Activated CD4-positive, alpha-beta T cell treated with anti-CD3 and anti-CD28 coated beads for 36 hours (primary cell): ENCODE results near the gene NKAIN1. TPM values are rescaled to one million over a fixed set of nuclear protein-coding genes. Genes with fewer than 3 reads are reported as not detected.

Experiments
- ATAC-seq: fragments of 200-7000 bp; cut with Tn5 transposase; one replicate; pipeline ENCODE4 v1.10.0; 2021; ENCODE audit warnings: mild to moderate bottlenecking, moderate library complexity
- CTCF ChIA-PET: fragments of 350-600 bp; sonication (Branson Sonifier 250); formaldehyde crosslinking; loops from one replicate; lab custom pipeline; 2021; ENCODE audit warnings: antibody characterized with exemption; lab: Charles Lee
- POLR2A ChIA-PET: fragments of 350-600 bp; sonication (Branson Sonifier 250); formaldehyde crosslinking; loops from one replicate; lab custom pipeline; 2021; ENCODE audit warnings: antibody characterized with exemption, inconsistent platforms; lab: Charles Lee
- DNase-seq: peaks from one replicate; pipeline ENCODE4 v3.0.0-alpha.2; 2020
- H3K27ac Mint-ChIP-seq: one replicate; pipeline ENCODE4 v1.8.0; 2021; ENCODE audit warnings: mixed read lengths
- H3K27me3 Mint-ChIP-seq: one replicate; pipeline ENCODE4 v1.8.0; 2021; ENCODE audit warnings: mixed read lengths
- H3K36me3 Mint-ChIP-seq: one replicate; pipeline ENCODE4 v1.8.0; 2021; ENCODE audit warnings: low read depth, mixed read lengths
- H3K4me1 Mint-ChIP-seq: one replicate; pipeline ENCODE4 v1.8.0; 2021; ENCODE audit warnings: mixed read lengths
- H3K4me3 Mint-ChIP-seq: one replicate; pipeline ENCODE4 v1.8.0; 2021; ENCODE audit warnings: mild to moderate bottlenecking, moderate library complexity, mixed read lengths
- H3K9me3 Mint-ChIP-seq: one replicate; pipeline ENCODE4 v1.8.0; 2021; ENCODE audit warnings: low read depth, mixed read lengths
- intact Hi-C, 2 experiments: fragments of 100-400 bp; cut with DNase I in 1 of 2; cut with micrococcal nuclease in 1 of 2; formaldehyde crosslinking; loops; one replicate each; pipeline versions ENCODE4 v1.14.2 to v1.15.1; 2022 to 2024; cut with DNase I, micrococcal nuclease
- total RNA-seq, 2 experiments: library from RNA; stranded (reverse); gene quantifications; one replicate each; pipeline ENCODE4 v1.2.3, GENCODE V29; 2021

The NKAIN1 gene
- total RNA-seq, 2 experiments from 2014 or later: not detected

GRCh38 chr1:31232689-31233088 lies 7.0 kb downstream of the NKAIN1 start:
- POLR2A ChIA-PET: no interaction called here

GRCh38 chr1:31231802-31232201 lies 7.9 kb downstream of the NKAIN1 start:
- H3K4me1 Mint-ChIP-seq: no peaks in the 10 kb centered on the region
- peaks cover 18% of the 10 kb centered on the region for H3K27me3 Mint-ChIP-seq
- H3K4me3 Mint-ChIP-seq: no peak overlapping the region
- CTCF ChIA-PET: no interaction called here
- no peaks in the 10 kb centered on the region for H3K36me3 Mint-ChIP-seq
- no peaks in the 10 kb centered on the region for H3K9me3 Mint-ChIP-seq
- POLR2A ChIA-PET: no interaction called here
- intact Hi-C loops: no loop called here
- H3K27ac Mint-ChIP-seq: no peak overlapping the region
- ATAC-seq: no peak
- no peak for DNase-seq

More at GRCh38 chr1:31232689-31233088, 7.0 kb downstream of the NKAIN1 start:
- H3K27me3 Mint-ChIP-seq: peaks cover 23% of the 10 kb centered on the region
- CTCF ChIA-PET: interaction anchor here (0.7 kb wide), 1 partner anchor 256 kb away, joined by 3 read pairs; no protein-coding TSS in a partner anchor
- ATAC-seq (no peak), DNase-seq (no peak)
- H3K9me3 Mint-ChIP-seq: no peaks in the 10 kb centered on the region
- no peaks in the 10 kb centered on the region for H3K4me1 Mint-ChIP-seq
- no peak overlapping the region for H3K4me3 Mint-ChIP-seq
- H3K27ac Mint-ChIP-seq: no peak overlapping the region
- intact Hi-C loops: no loop called here
- H3K36me3 Mint-ChIP-seq: no peaks in the 10 kb centered on the region

- Mint-ChIP-seq H3K27me3 (peaks cover 8% of the 10 kb centered on the region), H3K36me3 (no peaks in the 10 kb centered on the region), H3K27ac (no peak overlapping the region), H3K4me1 (no peaks in the 10 kb centered on the region), H3K4me3 (no peak overlapping the region), H3K9me3 (no peaks in the 10 kb centered on the region)
- DNase-seq: no peak
- CTCF ChIA-PET: interaction anchor here (0.7 to 1.1 kb wide), 2 partner anchors 38 to 61 kb away, joined by 3 read pairs; no protein-coding TSS in a partner anchor
- intact Hi-C loops: no loop called here
- POLR2A ChIA-PET: no interaction called here
- no peak for ATAC-seq
Observed at GRCh38 chr1:31230378-31230777, 9.3 kb downstream of the NKAIN1 start.

- no peak overlapping the region for H3K27ac Mint-ChIP-seq
- no peaks in the 10 kb centered on the region for H3K4me1 Mint-ChIP-seq
- intact Hi-C loops: no loop called here
- ChIA-PET POLR2A (no interaction called here), CTCF (interaction anchor here (1.4 kb wide), 1 partner anchor 48 kb away, joined by 6 read pairs; no protein-coding TSS in a partner anchor)
- DNase-seq (no peak), ATAC-seq (no peak)
- H3K9me3 Mint-ChIP-seq: no peaks in the 10 kb centered on the region
- no peaks in the 10 kb centered on the region for H3K27me3 Mint-ChIP-seq
- no peak overlapping the region for H3K4me3 Mint-ChIP-seq
- no peaks in the 10 kb centered on the region for H3K36me3 Mint-ChIP-seq
Observed at GRCh38 chr1:31228986-31229385, 10.7 kb downstream of the NKAIN1 start.

GRCh38 chr1:31227891-31228568 lies 11.7 kb downstream of the NKAIN1 start:
- ChIA-PET POLR2A (no interaction called here), CTCF (interaction anchor here (1.4 kb wide), 1 partner anchor 47 kb away, joined by 6 read pairs; no protein-coding TSS in a partner anchor)
- DNase-seq (no peak), ATAC-seq (no peak)
- Mint-ChIP-seq H3K4me3 (no peak overlapping the region), H3K27ac (no peak overlapping the region), H3K36me3 (no peaks in the 10 kb centered on the region), H3K27me3 (no peaks in the 10 kb centered on the region), H3K9me3 (no peaks in the 10 kb centered on the region), H3K4me1 (no peaks in the 10 kb centered on the region)
- intact Hi-C loops: no loop called here

GRCh38 chr1:31224068-31224467 lies 15.6 kb downstream of the NKAIN1 start:
- Mint-ChIP-seq H3K36me3 (no peaks in the 10 kb centered on the region), H3K27ac (no peak overlapping the region), H3K4me3 (no peak overlapping the region), H3K9me3 (no peaks in the 10 kb centered on the region), H3K4me1 (no peaks in the 10 kb centered on the region), H3K27me3 (no peaks in the 10 kb centered on the region)
- ChIA-PET POLR2A (no interaction called here), CTCF (interaction anchor here (0.6 to 0.8 kb wide), 2 partner anchors 199 to 314 kb away, joined by 3 read pairs; no protein-coding TSS in a partner anchor)
- intact Hi-C loops: no loop called here
- ATAC-seq (no peak), DNase-seq (no peak)

- DNase-seq: no peak
- Mint-ChIP-seq H3K27ac (no peak overlapping the region), H3K36me3 (no peaks in the 10 kb centered on the region), H3K4me1 (no peaks in the 10 kb centered on the region), H3K9me3 (no peaks in the 10 kb centered on the region), H3K27me3 (no peaks in the 10 kb centered on the region), H3K4me3 (no peak overlapping the region)
- intact Hi-C loops: no loop called here
- ChIA-PET CTCF (no interaction called here), POLR2A (no interaction called here)
- no peak for ATAC-seq
Observed at GRCh38 chr1:31222176-31222575, 17.5 kb downstream of the NKAIN1 start.

- H3K27me3 Mint-ChIP-seq: no peaks in the 10 kb centered on the region
- H3K4me3 Mint-ChIP-seq: no peak overlapping the region
- CTCF ChIA-PET: no interaction called here
- no peaks in the 10 kb centered on the region for H3K9me3 Mint-ChIP-seq
- H3K4me1 Mint-ChIP-seq: no peaks in the 10 kb centered on the region
- DNase-seq: no peak
- H3K36me3 Mint-ChIP-seq: no peaks in the 10 kb centered on the region
- intact Hi-C loops: no loop called here
- H3K27ac Mint-ChIP-seq: no peak overlapping the region
- POLR2A ChIA-PET: no interaction called here
- ATAC-seq: no peak
Observed at GRCh38 chr1:31221072-31221471, 18.6 kb downstream of the NKAIN1 start.

- Mint-ChIP-seq H3K9me3 (no peaks in the 10 kb centered on the region), H3K27ac (no peak overlapping the region), H3K27me3 (peaks cover under 1% of the 10 kb centered on the region), H3K4me1 (no peaks in the 10 kb centered on the region), H3K4me3 (no peak overlapping the region), H3K36me3 (no peaks in the 10 kb centered on the region)
- ATAC-seq (no peak), DNase-seq (no peak)
- intact Hi-C loops: no loop called here
- ChIA-PET CTCF (interaction anchor here (0.6 kb wide), 1 partner anchor 82 kb away, joined by 3 read pairs; no protein-coding TSS in a partner anchor), POLR2A (no interaction called here)
Observed at GRCh38 chr1:31219489-31219888, 20.2 kb downstream of the NKAIN1 start.

GRCh38 chr1:31218705-31219104 lies 21.0 kb downstream of the NKAIN1 start:
- no peaks in the 10 kb centered on the region for H3K9me3 Mint-ChIP-seq
- intact Hi-C loops: no loop called here

GRCh38 chr1:31216016-31216415 lies 23.7 kb downstream of the NKAIN1 start:
- H3K4me1 Mint-ChIP-seq: no peaks in the 10 kb centered on the region
- H3K36me3 Mint-ChIP-seq: no peaks in the 10 kb centered on the region
- H3K9me3 Mint-ChIP-seq: peaks cover 1% of the 10 kb centered on the region
- no peak overlapping the region for H3K27ac Mint-ChIP-seq
- CTCF ChIA-PET: no interaction called here
- no peak overlapping the region for H3K4me3 Mint-ChIP-seq
- peaks cover 3% of the 10 kb centered on the region for H3K27me3 Mint-ChIP-seq
- DNase-seq (no peak), ATAC-seq (no peak)
- intact Hi-C loops: no loop called here
- POLR2A ChIA-PET: no interaction called here

More at GRCh38 chr1:31218705-31219104, 21.0 kb downstream of the NKAIN1 start:
- Mint-ChIP-seq H3K4me1 (no peaks in the 10 kb centered on the region), H3K27me3 (peaks cover 2% of the 10 kb centered on the region), H3K4me3 (no peak overlapping the region), H3K36me3 (no peaks in the 10 kb centered on the region), H3K27ac (no peak overlapping the region)
- DNase-seq (no peak), ATAC-seq (no peak)
- ChIA-PET POLR2A (interaction anchor here (0.6 kb wide), 1 partner anchor 422 kb away, joined by 3 read pairs; no protein-coding TSS in a partner anchor), CTCF (no interaction called here)

GRCh38 chr1:31215065-31215570 lies 24.6 kb downstream of the NKAIN1 start:
- Mint-ChIP-seq H3K4me1 (no peaks in the 10 kb centered on the region), H3K27me3 (peaks cover 7% of the 10 kb centered on the region), H3K4me3 (no peak overlapping the region), H3K36me3 (no peaks in the 10 kb centered on the region), H3K9me3 (peaks cover 5% of the 10 kb centered on the region), H3K27ac (no peak overlapping the region)
- no peak for DNase-seq
- ChIA-PET CTCF (no interaction called here), POLR2A (no interaction called here)
- intact Hi-C loops: no loop called here
- no peak for ATAC-seq
